ENCODE measurements around the gene NECAP2.
A peak's percentile ranks its signal among the peaks of the same experiment; 100 is the strongest.

Gene NECAP2

GRCh38 chr1:16440470-16441281 lies at the start of gene NECAP2:
Gene NECAP2 (plus strand): TSS chr1:16440724. CDS start chr1:16440762, 38 bp downstream.
- peak; percentile 93 for TF ChIP-seq CTCF (IDR thresholded peaks at IDR 0.05; ENCODE audit: extremely low read depth, insufficient read depth, missing control alignments)
- DNase-seq (ENCODE audit: low spot score): peak; percentile 90
- in situ Hi-C loops (cut with MboI; ENCODE audit: low pct_unique_long_range_greater_than_20kb, low sequenced_read_pairs, unreplicated experiment): no loop called here

- in situ Hi-C loops (cut with MboI; ENCODE audit: low pct_unique_long_range_greater_than_20kb, low sequenced_read_pairs, unreplicated experiment): no loop called here
- no peak for TF ChIP-seq CTCF (IDR thresholded peaks at IDR 0.05; ENCODE audit: extremely low read depth, insufficient read depth, missing control alignments)
These were observed 49.1 kb upstream of the NECAP2 start for GRCh38 chr1:16391411-16391810.

GRCh38 chr1:16392740-16393569 lies 47.6 kb upstream of the NECAP2 start:
- in situ Hi-C loops (cut with MboI; ENCODE audit: low pct_unique_long_range_greater_than_20kb, low sequenced_read_pairs, unreplicated experiment): no loop called here
- no peak for TF ChIP-seq CTCF (IDR thresholded peaks at IDR 0.05; ENCODE audit: extremely low read depth, insufficient read depth, missing control alignments)
- no peak for DNase-seq (ENCODE audit: low spot score)

More at GRCh38 chr1:16391411-16391810, 49.1 kb upstream of the NECAP2 start:
- DNase-seq (ENCODE audit: low spot score): no peak

GRCh38 chr1:16393570-16394521 lies 46.7 kb upstream of the NECAP2 start:
- in situ Hi-C loops (cut with MboI; ENCODE audit: low pct_unique_long_range_greater_than_20kb, low sequenced_read_pairs, unreplicated experiment): no loop called here
- no peak for DNase-seq (ENCODE audit: low spot score)
- TF ChIP-seq CTCF (IDR thresholded peaks at IDR 0.05; ENCODE audit: extremely low read depth, insufficient read depth, missing control alignments): no peak

GRCh38 chr1:16394977-16395376 lies 45.5 kb upstream of the NECAP2 start:
- no peak for DNase-seq (ENCODE audit: low spot score)
- in situ Hi-C loops (cut with MboI; ENCODE audit: low pct_unique_long_range_greater_than_20kb, low sequenced_read_pairs, unreplicated experiment): no loop called here
- no peak for TF ChIP-seq CTCF (IDR thresholded peaks at IDR 0.05; ENCODE audit: extremely low read depth, insufficient read depth, missing control alignments)

- no peak for DNase-seq (ENCODE audit: low spot score)
- no peak for TF ChIP-seq CTCF (IDR thresholded peaks at IDR 0.05; ENCODE audit: extremely low read depth, insufficient read depth, missing control alignments)
- in situ Hi-C loops (cut with MboI; ENCODE audit: low pct_unique_long_range_greater_than_20kb, low sequenced_read_pairs, unreplicated experiment): no loop called here
These were observed 43.9 kb upstream of the NECAP2 start for GRCh38 chr1:16396591-16396990.

Measured in GM13977 (cell line).